Hematopoietic multipotent progenitor cell treated with erythropoietin and hydrocortisone succinate and interleukin-3 and kit ligand, for 17 days (in vitro differentiated cells): ENCODE measurements around the gene SWSAP1.

ENCODE experiments used
- DNase-seq: peaks from one replicate; pipeline ENCODE4 v3.0.0-alpha.2; 2015; ENCODE audit warnings: low spot score

SWSAP1 gene

GRCh38 chr19:11355160-11356073 is 19.0 kb upstream of the SWSAP1 start, which contains the start of gene PLPPR2:
Gene PLPPR2 (plus strand): TSS chr19:11355432. CDS start chr19:11357674, 2,242 bp downstream.
- DNase-seq: peak; percentile 64

DNA sequence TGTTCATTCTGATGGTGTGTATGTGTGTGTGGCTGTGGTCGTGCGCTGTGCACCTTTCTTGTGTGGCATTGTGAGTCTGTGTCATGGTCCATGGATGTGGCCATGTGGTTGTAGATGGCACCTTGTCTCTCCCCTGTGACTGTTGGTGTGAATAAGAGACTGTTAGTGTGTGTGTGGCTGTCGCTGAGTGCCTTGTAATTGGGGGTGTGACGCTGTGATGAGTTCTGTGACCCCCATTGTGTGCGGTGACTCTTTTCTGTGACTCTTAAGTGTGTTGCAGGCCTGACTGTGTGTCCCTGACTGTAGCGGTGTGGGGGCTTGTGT is 18.4 kb upstream of the SWSAP1 start:
- DNase-seq: no peak

GRCh38 chr19:11356676-11357550 is 17.6 kb upstream of the SWSAP1 start:
- DNase-seq: no peak

DNA sequence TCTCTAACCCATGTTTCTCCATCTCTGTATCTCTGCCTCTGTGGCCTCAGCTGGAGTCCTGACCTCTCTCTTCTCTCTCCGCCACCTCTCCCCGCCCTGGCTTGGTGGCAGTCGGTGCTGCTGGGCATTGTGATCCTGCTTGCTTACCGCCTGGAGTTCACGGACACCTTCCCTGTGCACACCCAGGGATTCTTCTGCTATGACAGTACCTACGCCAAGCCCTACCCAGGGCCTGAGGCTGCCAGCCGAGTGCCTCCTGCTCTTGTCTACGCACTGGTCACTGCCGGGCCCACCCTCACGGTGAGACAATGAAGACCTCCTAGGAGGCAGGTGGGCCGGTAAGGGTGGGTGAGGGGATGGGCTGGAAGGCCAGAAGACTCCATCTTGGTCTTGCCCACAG is 15.0 kb upstream of the SWSAP1 start:
- no peak for DNase-seq

DNA sequence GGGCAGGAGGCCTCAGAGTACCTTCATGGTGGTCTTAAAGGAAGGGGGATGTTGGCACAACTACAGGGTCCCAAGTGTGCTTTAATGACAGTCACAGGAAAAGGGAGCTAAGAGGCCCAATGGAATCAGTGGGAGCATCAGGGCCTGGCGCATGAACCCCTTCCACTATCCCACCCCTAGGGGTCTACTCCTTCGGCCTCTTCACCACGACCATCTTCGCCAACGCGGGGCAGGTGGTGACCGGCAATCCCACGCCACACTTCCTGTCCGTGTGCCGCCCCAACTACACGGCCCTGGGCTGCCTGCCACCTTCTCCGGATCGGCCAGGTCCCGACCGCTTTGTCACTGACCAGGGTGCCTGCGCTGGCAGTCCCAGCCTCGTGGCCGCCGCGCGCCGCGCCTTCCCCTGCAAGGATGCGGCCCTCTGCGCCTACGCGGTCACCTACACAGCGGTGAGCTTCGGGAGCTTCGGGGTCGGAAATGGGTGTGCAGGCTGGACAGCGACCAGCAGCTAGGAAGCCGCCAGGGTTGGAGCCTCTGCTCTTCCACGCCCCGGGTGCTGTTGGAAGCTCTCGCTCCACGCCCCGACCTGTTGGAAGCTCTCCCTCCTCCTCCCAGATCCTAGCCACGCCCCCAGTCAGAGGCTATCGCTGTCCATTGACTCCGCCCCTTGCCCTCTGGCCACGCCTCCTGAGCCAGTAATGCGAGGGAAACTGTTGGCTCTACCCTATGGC is 13.3 kb upstream of the SWSAP1 start:
- DNase-seq: peak; percentile 31

GRCh38 chr19:11361771-11362731 is 12.4 kb upstream of the SWSAP1 start:
- DNase-seq: no peak

- no peak for DNase-seq
Measured at GRCh38 chr19:11363881-11364280, 10.6 kb upstream of the SWSAP1 start.

- no peak for DNase-seq
Measured at GRCh38 chr19:11364296-11364904, 10.1 kb upstream of the SWSAP1 start.

- DNase-seq: no peak
Measured at GRCh38 chr19:11364935-11365334, 9.5 kb upstream of the SWSAP1 start.

GRCh38 chr19:11365557-11366117 is 8.8 kb upstream of the SWSAP1 start:
- DNase-seq: no peak

DNA sequence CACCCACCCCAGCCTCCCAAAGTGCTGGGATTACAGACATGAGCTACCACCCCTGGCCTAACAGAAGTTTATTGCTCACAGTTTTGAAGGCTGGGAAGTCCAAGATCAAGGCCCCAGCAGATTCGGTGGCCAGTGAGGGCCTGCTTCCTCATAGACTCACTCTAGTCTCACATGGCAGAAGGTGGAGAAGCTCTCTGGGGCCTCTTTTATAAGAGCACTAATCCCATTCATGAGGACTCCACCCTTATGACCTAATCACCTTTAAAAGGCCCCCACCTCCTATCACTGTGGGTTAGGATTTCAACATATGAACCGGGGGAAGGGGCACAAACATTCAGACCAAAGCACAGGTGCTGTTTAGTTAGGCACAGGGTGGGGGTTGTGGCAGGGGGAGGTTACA is 6.9 kb upstream of the SWSAP1 start:
- DNase-seq: no peak

GRCh38 chr19:11370744-11371143 is 3.7 kb upstream of the SWSAP1 start:
- no peak for DNase-seq

DNA sequence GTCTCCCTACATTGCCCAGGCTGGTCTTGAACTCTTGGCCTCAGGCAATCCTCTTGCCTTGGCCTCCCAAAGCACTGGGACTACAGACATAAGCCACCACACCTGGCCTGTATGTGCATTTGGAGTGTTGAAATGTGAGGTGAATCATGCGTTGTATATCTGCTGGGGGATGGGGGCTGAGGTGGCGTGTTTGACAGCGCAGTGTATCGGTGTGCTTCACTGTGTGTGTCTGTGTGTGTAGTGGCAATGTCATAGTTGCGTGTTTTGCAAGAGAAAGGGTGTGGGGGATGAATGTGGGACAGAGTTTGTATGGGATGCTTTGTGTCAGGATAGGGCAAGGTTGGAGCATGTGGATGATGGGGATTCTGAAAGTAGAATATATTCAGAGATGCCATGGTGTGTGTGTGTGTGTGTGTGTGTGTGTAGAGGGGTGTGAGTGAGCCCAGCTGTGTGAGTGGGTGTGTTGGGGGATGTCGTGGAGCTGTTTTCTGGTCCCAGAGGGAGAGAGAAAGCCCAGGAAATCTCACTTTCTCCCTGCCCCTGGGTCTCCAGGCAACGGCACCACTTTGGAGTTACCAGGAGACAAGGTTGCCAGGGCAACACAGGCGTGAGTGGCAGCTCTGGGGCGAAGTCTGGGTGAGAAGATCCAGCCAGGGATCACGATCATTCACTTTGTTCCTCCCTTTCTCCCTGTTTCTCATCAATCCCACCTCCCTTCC is 1.1 kb upstream of the SWSAP1 start:
- peak; percentile 51 for DNase-seq

DNA sequence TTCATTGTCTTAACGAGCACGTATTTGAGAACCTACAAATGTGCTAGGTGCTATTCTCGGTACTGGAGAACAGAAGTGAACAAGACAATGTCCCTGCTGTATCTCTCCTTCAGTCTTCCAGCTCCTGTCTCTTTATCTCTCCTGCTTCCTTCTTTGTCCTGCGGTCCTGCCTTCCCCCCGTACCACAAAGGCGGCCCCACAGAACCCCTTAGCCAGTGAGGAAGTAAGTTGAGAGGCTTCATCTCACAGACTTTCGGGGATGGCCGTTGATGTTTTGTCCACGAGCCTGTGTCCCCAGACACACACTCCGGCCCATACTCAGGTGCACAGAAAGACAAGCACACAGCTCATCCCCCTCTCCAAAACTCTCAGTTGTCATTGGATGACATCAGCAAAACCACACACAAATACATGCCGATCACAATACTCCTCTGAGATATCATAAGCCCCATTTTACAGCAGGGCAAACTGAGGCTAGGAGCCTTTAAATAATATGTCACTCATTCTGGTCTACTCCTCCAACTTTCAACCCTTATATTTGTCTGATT is 507 bp upstream of the SWSAP1 start:
- DNase-seq: no peak

GRCh38 chr19:11375143-11375948 is 880 bp downstream of the SWSAP1 start:
- DNase-seq: no peak

DNA sequence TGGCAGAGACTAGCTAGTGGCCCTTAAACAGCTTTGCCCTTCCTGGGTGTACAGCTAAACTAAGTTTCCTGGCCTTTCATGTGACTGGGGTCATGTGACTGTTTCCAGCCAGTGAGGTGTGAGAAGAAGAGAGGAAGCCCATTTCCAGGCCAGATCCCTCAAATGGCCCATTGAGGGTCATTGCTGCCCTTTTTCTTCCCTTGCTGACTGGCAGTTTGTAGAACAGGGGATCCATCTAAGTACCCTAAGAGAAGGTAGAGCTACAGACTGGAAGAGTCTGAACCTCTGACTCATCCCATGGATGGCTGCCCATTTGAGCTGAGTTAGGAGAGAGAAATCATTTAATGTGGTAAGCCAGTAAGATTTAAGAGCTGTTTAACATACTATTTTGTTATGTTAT is 2.8 kb downstream of the SWSAP1 start:
- DNase-seq: peak; percentile 63

GRCh38 chr19:11377756-11378155 is 3.3 kb downstream of the SWSAP1 start:
- no peak for DNase-seq
